C4-2B (cell line): Measurements from ENCODE around the gene RRP9.
"Not testable (repeated sequence)": the region's sequence is repeated elsewhere in the genome, so short reads cannot be mapped to it uniquely, and the experiment has no call there.

Experiments used
- H3K27ac ChIP-seq: fragments of 450-650 bp; 2 replicates; pipeline ENCODE4 v1.5.1; 2017
- ZFX ChIP-seq: fragments of 450-650 bp; IDR thresholded peaks from 2 replicates; pipeline ENCODE4 v1.6.1; 2017
- TF ChIP-seq, protein P1 (sequence below): fragments of 450-650 bp; conservative IDR thresholded peaks from 2 replicates; pipeline ENCODE4 v1.5.1; 2017; ENCODE audit warnings: mild to moderate bottlenecking

Gene RRP9

DNA sequence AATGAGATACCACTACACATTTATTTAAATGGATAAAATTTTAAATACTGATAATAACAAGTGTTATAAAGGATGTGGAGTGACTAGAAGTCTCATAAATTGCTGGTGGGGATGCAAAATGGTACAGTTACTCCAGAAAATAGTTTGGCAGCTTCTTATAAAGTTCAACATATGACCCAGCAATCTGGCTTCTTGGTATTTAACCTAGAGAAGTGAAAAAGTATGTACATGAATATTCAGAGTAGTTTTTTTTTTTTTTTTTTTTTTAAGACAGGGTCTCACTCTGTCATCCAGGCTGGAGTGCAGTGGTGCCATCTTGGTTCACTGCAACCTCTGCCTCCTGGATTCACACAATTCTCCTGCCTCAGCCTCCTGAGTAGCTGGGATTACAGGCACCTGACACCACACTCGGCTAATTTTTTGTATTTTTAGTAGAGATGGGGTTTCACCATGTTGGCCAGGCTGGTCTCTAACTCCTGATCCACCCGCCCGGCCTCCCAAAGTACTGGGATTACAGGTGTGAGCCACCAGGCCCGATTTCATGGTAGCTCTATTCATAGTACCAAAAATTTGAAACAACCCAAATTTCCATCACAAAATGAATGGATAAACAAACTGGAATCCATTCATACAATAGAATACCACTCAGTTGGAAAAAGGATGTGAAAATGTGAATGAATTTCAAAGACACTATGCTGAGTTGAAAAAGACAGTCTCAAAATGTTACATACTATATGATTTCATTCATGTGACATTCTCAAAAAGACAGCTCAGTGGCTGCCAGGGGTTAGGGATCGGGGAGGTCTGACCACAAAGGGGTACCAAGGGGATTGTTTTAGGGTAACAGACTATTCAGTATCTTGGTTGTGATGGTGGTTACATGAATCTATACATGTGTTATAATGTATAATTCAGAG lies 14.4 kb downstream of the RRP9 start:
- TF ChIP-seq ZFX, result no peak
- TF ChIP-seq, protein P1, sequence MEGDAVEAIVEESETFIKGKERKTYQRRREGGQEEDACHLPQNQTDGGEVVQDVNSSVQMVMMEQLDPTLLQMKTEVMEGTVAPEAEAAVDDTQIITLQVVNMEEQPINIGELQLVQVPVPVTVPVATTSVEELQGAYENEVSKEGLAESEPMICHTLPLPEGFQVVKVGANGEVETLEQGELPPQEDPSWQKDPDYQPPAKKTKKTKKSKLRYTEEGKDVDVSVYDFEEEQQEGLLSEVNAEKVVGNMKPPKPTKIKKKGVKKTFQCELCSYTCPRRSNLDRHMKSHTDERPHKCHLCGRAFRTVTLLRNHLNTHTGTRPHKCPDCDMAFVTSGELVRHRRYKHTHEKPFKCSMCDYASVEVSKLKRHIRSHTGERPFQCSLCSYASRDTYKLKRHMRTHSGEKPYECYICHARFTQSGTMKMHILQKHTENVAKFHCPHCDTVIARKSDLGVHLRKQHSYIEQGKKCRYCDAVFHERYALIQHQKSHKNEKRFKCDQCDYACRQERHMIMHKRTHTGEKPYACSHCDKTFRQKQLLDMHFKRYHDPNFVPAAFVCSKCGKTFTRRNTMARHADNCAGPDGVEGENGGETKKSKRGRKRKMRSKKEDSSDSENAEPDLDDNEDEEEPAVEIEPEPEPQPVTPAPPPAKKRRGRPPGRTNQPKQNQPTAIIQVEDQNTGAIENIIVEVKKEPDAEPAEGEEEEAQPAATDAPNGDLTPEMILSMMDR, result no peak
- no peak overlapping the region for H3K27ac ChIP-seq

DNA sequence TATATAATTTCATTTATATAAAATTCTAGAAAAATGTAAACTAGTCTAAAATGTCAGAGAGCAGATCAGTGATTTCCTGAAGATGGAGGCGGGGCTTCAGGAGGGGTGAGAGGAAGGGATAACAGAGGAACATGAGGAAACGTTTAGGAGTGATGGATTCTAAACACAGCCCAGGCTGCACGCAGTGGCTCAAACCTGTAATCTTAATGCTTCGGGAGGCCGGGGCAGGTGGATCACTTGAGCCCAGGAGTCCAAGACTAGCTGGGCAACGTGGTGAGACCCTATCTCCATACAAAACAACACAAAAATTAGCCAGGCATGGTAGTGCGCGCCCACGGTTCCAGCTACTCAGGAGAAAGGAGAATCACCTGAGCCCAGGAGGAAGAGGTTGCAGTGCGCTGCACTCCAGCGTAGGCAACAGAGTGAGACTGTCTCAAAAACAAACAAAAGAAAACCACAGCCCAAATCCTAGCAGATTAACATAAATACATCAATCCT lies 20.6 kb downstream of the RRP9 start:
- TF ChIP-seq, protein P1, result no peak
- no peak for TF ChIP-seq ZFX
- no peak overlapping the region for H3K27ac ChIP-seq

DNA sequence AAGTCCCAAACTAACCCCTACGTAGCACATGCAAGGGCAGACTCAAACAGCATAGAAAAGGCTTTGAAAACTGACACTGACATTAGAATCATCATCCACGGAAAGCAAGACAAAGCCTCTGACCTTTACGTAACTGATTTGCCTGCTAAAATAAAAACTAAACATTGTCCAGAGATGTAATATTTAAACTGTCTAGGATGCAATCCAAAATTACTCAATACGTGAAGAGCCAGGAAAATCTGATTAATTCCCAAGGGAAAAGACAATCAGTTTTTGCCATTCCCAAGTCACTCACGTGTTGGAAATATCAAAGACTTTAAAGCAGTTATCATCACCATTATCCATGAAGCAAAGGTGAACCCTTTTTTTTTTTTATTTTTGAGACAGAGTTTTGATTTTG lies 25.3 kb downstream of the RRP9 start:
- no peak for TF ChIP-seq ZFX
- TF ChIP-seq, protein P1, result no peak
- H3K27ac ChIP-seq, result no peak overlapping the region

DNA sequence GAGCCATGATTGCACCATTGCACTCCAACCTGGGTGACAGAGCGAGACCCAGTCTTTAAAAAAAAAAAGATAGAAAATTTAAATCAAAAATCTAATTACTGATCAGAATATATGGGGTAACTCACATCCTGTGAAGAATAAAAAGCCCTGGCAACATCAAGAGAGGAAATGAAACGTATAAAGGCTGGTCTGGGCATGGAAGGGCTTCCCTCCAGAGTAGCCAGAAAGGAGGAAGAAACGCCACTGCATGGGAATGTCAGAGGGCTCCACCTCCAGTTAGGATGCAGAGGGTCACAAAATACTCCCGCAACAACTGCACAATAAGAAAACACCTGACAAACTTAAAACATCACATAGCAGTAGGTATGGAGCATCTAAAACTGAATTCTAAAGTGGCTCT lies 33.7 kb downstream of the RRP9 start:
- H3K27ac ChIP-seq, result no peak overlapping the region
- TF ChIP-seq, protein P1, result no peak
- no peak for TF ChIP-seq ZFX

DNA sequence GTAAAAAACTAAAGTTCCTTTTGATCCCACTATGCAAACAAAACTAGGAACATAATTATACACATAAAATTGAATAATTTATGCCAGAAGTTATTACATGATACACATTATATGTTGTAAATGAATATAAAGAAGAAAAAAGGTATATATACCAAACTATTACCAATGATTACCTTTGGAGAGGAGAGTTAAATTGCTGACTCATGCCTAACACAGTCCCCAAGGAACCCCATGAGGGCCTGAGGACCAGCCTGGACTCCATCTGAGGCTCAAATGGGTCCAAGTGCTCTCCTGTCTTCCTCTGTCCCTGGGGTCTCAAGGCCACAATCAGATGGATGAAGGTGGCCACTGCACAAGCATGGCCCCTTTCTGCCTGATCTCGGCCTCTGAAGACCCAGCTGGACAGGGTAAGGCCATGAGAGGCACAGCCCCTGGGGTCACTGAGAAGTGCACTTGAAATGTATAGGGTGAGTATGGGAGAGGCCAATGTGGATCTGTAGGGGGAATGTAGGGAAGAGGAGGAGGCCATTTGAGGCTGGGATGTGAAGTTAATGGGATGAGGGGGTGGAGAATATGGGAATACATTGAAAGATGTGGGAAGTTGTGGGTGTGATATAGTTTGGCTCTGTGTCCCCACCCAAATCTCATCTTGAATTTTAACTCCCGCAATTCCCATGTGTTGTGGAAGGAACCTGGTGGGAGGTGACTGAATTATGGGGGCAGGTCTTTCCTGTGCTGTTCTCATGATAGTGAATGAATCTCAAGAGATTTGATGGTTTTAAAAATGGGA lies 37.5 kb downstream of the RRP9 start:
- TF ChIP-seq, protein P1, result no peak
- no peak for TF ChIP-seq ZFX
- no peak overlapping the region for H3K27ac ChIP-seq

DNA sequence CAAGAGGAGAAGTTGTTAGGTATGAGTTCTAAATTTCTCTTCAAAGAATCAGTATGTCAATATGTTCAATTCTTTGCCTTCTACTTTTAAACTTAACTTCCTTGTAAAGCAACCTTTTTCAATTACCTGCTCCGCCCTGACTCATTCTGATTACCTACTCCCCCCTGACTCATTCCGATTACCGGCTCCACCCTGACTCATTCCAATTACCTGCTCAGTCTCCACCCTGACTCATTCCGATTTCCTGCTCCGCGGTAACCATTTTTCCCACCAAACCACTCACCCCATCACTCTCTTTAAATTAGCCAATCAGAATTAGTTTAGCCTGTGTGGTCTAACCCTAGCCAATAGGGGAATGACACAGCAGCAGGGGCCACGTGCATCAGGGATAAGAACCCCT lies 39.3 kb downstream of the RRP9 start:
- H3K27ac ChIP-seq, result not testable (repeated sequence)

DNA sequence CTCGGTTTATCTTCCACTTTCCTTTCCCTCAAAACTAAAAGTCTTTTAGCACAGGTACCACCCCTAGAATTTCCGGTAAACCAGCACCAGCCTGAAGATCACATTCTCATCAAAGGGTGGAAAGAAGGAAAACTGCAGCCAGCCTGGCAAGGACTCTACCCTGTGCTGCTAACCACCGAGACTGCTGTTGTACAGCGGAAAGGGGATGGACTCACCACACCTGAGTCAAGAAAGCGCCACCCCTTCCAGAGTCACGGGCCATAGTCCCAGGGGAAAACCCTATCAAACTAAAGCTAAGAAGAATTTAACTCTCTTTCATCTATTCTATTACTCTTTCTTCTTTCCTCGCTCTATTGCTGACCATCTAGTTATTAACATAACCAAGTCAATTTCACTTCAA lies 41.7 kb downstream of the RRP9 start:
- not testable (repeated sequence) for H3K27ac ChIP-seq

DNA sequence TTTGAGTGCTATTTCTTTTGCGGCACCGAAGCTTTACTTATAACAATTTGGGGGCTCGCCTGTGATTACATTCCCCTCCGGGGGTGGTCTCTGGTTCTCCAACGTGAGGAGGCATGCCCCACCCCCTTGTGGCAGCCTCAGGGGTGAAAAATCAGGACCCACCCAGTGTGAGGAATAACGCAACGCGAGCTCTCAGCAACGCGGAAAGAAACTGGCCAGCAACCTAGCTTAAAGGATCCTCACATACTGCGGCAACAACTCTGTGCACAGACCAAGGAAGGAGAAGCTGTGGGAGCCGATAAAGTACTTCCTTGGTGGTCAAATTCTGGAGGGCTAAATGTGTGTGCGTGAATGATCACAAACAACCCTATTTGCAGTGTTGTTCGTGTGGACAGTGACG lies 44.3 kb downstream of the RRP9 start:
- no peak overlapping the region for H3K27ac ChIP-seq
- TF ChIP-seq, protein P1, result no peak
- TF ChIP-seq ZFX, result no peak
